Tibial artery (tissue), 4 donors: ENCODE measurements around the gene WBP4.
A peak's percentile ranks its signal among the peaks of the same experiment; 100 is the strongest.

Experiments
- DNase-seq, 2 donors: peaks; one replicate each; pipeline ENCODE4 v3.0.0-alpha.2; 2019
- H3K27ac ChIP-seq, 2 donors: fragments of 200-600 bp; sonication (generic) in 1 of 2; 1 replicate in 1 of 2; 2 replicates in 1 of 2; pipeline ENCODE4 v1.5.1; 2018 to 2019; ENCODE audit warnings: mild to moderate bottlenecking in 1 of 2
- H3K27me3 ChIP-seq, 2 donors: fragments of 200-600 bp; sonication (generic) in 1 of 2; one replicate each; pipeline versions ENCODE4 v1.5.1 to v1.6.0; 2016 to 2019
- H3K36me3 ChIP-seq, 3 donors: fragments of 200-600 bp; sonication (generic) in 2 of 3; one replicate each; pipeline ENCODE4 v1.5.1; 2016 to 2019; ENCODE audit warnings: mild to moderate bottlenecking in 2 of 3
- H3K4me1 ChIP-seq, 4 donors: fragments of 200-600 bp; sonication (generic) in 2 of 4; 1 replicate in 3 of 4; 2 replicates in 1 of 4; pipeline ENCODE4 v1.5.1; 2016 to 2019
- H3K4me3 ChIP-seq, 2 donors: fragments of 200-600 bp; sonication (generic) in 1 of 2; 1 replicate in 1 of 2; 2 replicates in 1 of 2; pipeline ENCODE4 v1.5.1; 2018 to 2019; ENCODE audit warnings: mild to moderate bottlenecking in 2 of 2
- H3K9me3 ChIP-seq, 3 donors: fragments of 200-600 bp; sonication (generic) in 1 of 3; one replicate each; pipeline ENCODE4 v1.5.1; 2016 to 2019
- CTCF ChIP-seq, 2 experiments: fragments of 200-600 bp in 1 of 2; fragments of 450-650 bp in 1 of 2; IDR thresholded peaks; one replicate each; pipeline ENCODE4 v1.5.1; 2017 to 2019; ENCODE audit warnings: antibody characterized with exemption in 2 of 2, mild to moderate bottlenecking in 1 of 2, moderate library complexity in 1 of 2
- intact Hi-C: fragments of 100-400 bp; cut with DNase I; formaldehyde crosslinking; loops from one replicate; pipeline ENCODE4 v1.15.0; 2023; ENCODE audit warnings: low total_unique reads

The WBP4 gene

GRCh38 chr13:41049480-41050440, 11.5 kb upstream of the WBP4 start:
- intact Hi-C loops, result loop anchor here (5.0 to 10.0 kb wide), 2 partner anchors 83 to 275 kb away; partner anchors contain the start of genes KBTBD6 and MRPS31
- Histone ChIP-seq H3K4me1 (peaks cover 0 to 58% (median 22%) of the 10 kb centered on the region in 4 donors), H3K27ac (no peak overlapping the region), H3K4me3 (no peak overlapping the region), H3K9me3 (no peaks in the 10 kb centered on the region), H3K36me3 (peaks cover 0 to 6% (median 0%) of the 10 kb centered on the region in 3 donors), H3K27me3 (no peaks in the 10 kb centered on the region)
- DNase-seq, result no peak
- TF ChIP-seq CTCF (IDR thresholded peaks at IDR 0.05), result no peak

GRCh38 chr13:41052441-41052840, 8.9 kb upstream of the WBP4 start:
- Histone ChIP-seq H3K36me3 (peaks cover 0 to 6% (median 0%) of the 10 kb centered on the region in 3 donors), H3K27me3 (no peaks in the 10 kb centered on the region), H3K4me3 (no peak overlapping the region), H3K27ac (peak overlapping the region; percentile 59 to 73), H3K9me3 (no peaks in the 10 kb centered on the region), H3K4me1 (peaks cover 0 to 85% (median 29%) of the 10 kb centered on the region in 4 donors)
- intact Hi-C loops, result loop anchor here (5.0 to 10.0 kb wide), 2 partner anchors 80 to 278 kb away; partner anchors contain the start of genes KBTBD6 and MRPS31
- DNase-seq, result no peak
- no peak for TF ChIP-seq CTCF (IDR thresholded peaks at IDR 0.05)

GRCh38 chr13:41053384-41053826, 7.9 kb upstream of the WBP4 start:
- Histone ChIP-seq H3K9me3 (no peaks in the 10 kb centered on the region), H3K27me3 (no peaks in the 10 kb centered on the region), H3K4me1 (peaks cover 0 to 95% (median 34%) of the 10 kb centered on the region in 4 donors), H3K36me3 (no peaks in the 10 kb centered on the region), H3K27ac (peak overlapping the region; percentile 59 to 73), H3K4me3 (no peak overlapping the region)
- intact Hi-C loops, result loop anchor here (5.0 to 10.0 kb wide), 2 partner anchors 79 to 279 kb away; partner anchors contain the start of genes KBTBD6 and MRPS31
- DNase-seq, result peak in 1 of 2 donors; percentile 66
- TF ChIP-seq CTCF (IDR thresholded peaks at IDR 0.05), result no peak

GRCh38 chr13:41054212-41054877, 7.0 kb upstream of the WBP4 start:
- peak; percentile 36 to 47 for TF ChIP-seq CTCF (IDR thresholded peaks at IDR 0.05)
- H3K27me3 ChIP-seq, result no peaks in the 10 kb centered on the region
- intact Hi-C loops, result loop anchor here (5.0 to 10.0 kb wide), 2 partner anchors 78 to 280 kb away; partner anchors contain the start of genes KBTBD6 and MRPS31
- H3K36me3 ChIP-seq, result no peaks in the 10 kb centered on the region
- H3K27ac ChIP-seq, result peak overlapping the region; percentile 59 to 73
- no peak overlapping the region for H3K4me3 ChIP-seq
- DNase-seq, result no peak
- no peaks in the 10 kb centered on the region for H3K9me3 ChIP-seq
- peaks cover 0 to 93% (median 40%) of the 10 kb centered on the region in 4 donors for H3K4me1 ChIP-seq

- no peak for TF ChIP-seq CTCF (IDR thresholded peaks at IDR 0.05)
- Histone ChIP-seq H3K4me3 (no peak overlapping the region), H3K27ac (peak overlapping the region; percentile 39 to 59), H3K9me3 (no peaks in the 10 kb centered on the region), H3K4me1 (peaks cover 0 to 87% (median 40%) of the 10 kb centered on the region in 4 donors), H3K27me3 (no peaks in the 10 kb centered on the region), H3K36me3 (no peaks in the 10 kb centered on the region)
- intact Hi-C loops, result loop anchor here (5.0 to 10.0 kb wide), 2 partner anchors 77 to 280 kb away; partner anchors contain the start of genes KBTBD6 and MRPS31
- no peak for DNase-seq
Measured at GRCh38 chr13:41054919-41055619, 6.2 kb upstream of the WBP4 start.
